Measurements from ENCODE around the gene LRRC42.

DNA sequence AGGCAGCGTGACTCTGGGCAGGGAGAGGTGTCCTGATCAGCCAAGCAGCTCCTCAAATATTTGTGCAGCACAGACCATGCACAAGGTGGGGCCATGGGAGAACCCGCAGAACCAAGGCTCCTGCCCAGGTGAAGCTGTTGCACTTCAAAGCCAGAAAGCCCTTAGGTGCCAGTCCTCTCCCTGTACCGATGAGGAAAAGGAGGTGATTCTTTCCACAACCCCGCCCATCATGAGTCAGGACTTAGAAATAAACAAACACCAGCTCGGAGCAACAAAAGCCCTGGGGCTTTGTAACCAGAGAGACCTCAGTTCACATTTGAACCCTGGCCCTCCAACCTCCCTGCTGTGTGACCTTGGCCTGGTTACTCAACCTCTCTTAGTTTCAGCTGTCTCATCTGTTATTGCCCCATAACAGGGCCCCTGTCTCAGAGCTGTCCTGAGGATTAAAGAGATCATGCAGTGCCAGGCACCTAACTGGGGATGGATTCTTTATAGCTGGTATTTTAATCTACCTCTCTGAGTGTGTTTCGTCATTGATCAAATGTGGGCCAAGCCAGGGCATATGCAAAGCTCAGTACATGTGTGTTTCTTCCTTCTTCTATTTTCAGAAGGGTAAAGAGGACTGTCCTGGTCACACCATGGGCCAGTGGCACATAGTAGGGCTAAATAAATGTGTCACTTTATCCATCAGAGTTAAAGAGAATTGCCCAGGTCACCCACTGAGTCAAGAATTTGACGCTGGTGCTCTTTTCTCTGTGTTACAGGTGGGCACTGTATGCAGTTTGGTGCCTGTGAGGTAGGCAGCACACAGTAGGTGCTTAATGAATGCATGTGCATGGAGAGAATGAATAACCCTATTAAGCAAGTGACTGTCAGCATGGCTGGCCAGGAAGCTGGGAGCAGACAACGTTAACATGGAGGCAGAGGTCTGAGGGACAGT is 70.5 kb downstream of the LRRC42 start:
- TF ChIP-seq CTCF (conservative IDR thresholded peaks at IDR 0.05): no peak
- TF ChIP-seq EZH2 (IDR thresholded peaks at IDR 0.05; ENCODE audit: low read depth): no peak

Data from PC-9 (cell line).